Muscle of arm (tissue), 14 donors: ENCODE results near the gene POM121L2. TPM values are rescaled to one million over a fixed set of nuclear protein-coding genes. Genes with fewer than 3 reads are reported as not detected.

Source experiments
- DNase-seq: peaks from one replicate; pipeline ENCODE4 v3.0.0-alpha.2; 2013
- long read RNA-seq, 11 donors: transcript quantifications; one replicate each; lab custom pipeline, GENCODE V29; 2026
- polyA plus RNA-seq, 12 donors: library from polyadenylated mRNA; unstranded; fragments of 120-200 nt; gene quantifications; one replicate each; pipeline ENCODE4 v1.2.1, GENCODE V29; 2013; ENCODE audit not compliant: insufficient read length in 12 of 12

POM121L2 gene
- polyA plus RNA-seq: not detected
- long read RNA-seq, donor 1: 0 reads
- long read RNA-seq, donor 2: 0 reads
- long read RNA-seq, donor 3: 0 reads
- long read RNA-seq, donor 4: 0 reads
- long read RNA-seq, donor 5: 0 reads
- long read RNA-seq, donor 6: 0 reads
- long read RNA-seq, donor 7: 0 reads
- long read RNA-seq, donor 8: 0 reads
- long read RNA-seq, donor 9: 0 reads
- long read RNA-seq, donor 10: 0 reads
- long read RNA-seq, donor 11: 0 reads

- DNase-seq: peak; percentile 30
Measured at GRCh38 chr6:27312146-27312949, at the start of gene POM121L2. POM121L2 (minus strand) TSS chr6:27312273; CDS start chr6:27312170, 103 bp downstream.

GRCh38 chr6:27359231-27359630 is 47.2 kb upstream of the POM121L2 start:
- no peak for DNase-seq

- DNase-seq: no peak
Measured at GRCh38 chr6:27358786-27359185, 46.7 kb upstream of the POM121L2 start.

GRCh38 chr6:27352850-27353249 is 40.8 kb upstream of the POM121L2 start:
- no peak for DNase-seq

- no peak for DNase-seq
Measured at GRCh38 chr6:27334141-27334540, 22.1 kb upstream of the POM121L2 start.

GRCh38 chr6:27333642-27334040 is 21.6 kb upstream of the POM121L2 start:
- no peak for DNase-seq

- peak; percentile 33 for DNase-seq
Measured at GRCh38 chr6:27332692-27333641, 20.9 kb upstream of the POM121L2 start.

- no peak for DNase-seq
Measured at GRCh38 chr6:27327023-27327738, 15.1 kb upstream of the POM121L2 start.

GRCh38 chr6:27321901-27322300 is 9.8 kb upstream of the POM121L2 start:
- DNase-seq: no peak

- no peak for DNase-seq
Measured at GRCh38 chr6:27321370-27321769, 9.3 kb upstream of the POM121L2 start.

- DNase-seq: no peak
Measured at GRCh38 chr6:27318973-27319372, 6.9 kb upstream of the POM121L2 start.

- DNase-seq: no peak
Measured at GRCh38 chr6:27314046-27314445, 2.0 kb upstream of the POM121L2 start.

GRCh38 chr6:27312950-27313271 is 838 bp upstream of the POM121L2 start:
- DNase-seq: no peak

- no peak for DNase-seq
Measured at GRCh38 chr6:27311806-27312145, 297 bp downstream of the POM121L2 start.

- no peak for DNase-seq
Measured at GRCh38 chr6:27303613-27304272, 8.3 kb downstream of the POM121L2 start.

- DNase-seq: no peak
Measured at GRCh38 chr6:27297857-27298730, 14.0 kb downstream of the POM121L2 start.

- no peak for DNase-seq
Measured at GRCh38 chr6:27297484-27297856, 14.6 kb downstream of the POM121L2 start.

- no peak for DNase-seq
Measured at GRCh38 chr6:27296106-27296783, 15.8 kb downstream of the POM121L2 start.

- no peak for DNase-seq
Measured at GRCh38 chr6:27295301-27296079, 16.6 kb downstream of the POM121L2 start.
